ENCODE results near the gene SERPINB1. TPM values are rescaled to one million over a fixed set of nuclear protein-coding genes. Genes with fewer than 3 reads are reported as not detected.
"Not testable (repeated sequence)": the region's sequence is repeated elsewhere in the genome, so short reads cannot be mapped to it uniquely, and the experiment has no call there.

The SERPINB1 gene
- total RNA-seq, 2 donors from 2014 or later = 135 to 173 TPM

DNA sequence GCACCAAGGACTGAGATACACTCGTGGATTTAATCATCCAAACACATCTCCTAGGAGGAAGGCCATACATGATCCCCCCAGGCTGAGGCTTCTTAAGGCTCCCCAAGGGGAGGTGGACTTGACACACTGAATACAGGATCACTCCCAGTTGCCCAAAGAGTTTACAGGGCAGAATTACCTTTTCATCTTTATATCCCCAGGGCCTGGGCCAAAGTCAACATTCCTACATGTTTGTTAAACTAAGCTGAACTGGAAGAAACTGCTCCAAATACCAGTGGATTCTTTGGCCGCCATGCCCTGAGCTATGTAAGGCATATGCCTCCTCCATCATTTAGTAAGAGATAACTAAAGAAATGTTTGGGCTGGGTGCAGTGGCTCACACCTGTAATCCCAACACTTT, 22.2 kb upstream of the SERPINB1 start:
- Histone ChIP-seq H3K9ac (ENCODE audit: low read depth in 2 of 2, low read length in 2 of 2) (no peak overlapping the region), H3K27me3 (no peaks in the 10 kb centered on the region), H3K9me3 (no peaks in the 10 kb centered on the region), H3K4me1 (no peaks in the 10 kb centered on the region), H3K27ac (no peak overlapping the region), H3K36me3 (no peaks in the 10 kb centered on the region), H3K4me3 (no peak overlapping the region)
- intact Hi-C loops (cut with DNase I) = no loop called here
- no peak for DNase-seq
- TF ChIP-seq, protein P1, sequence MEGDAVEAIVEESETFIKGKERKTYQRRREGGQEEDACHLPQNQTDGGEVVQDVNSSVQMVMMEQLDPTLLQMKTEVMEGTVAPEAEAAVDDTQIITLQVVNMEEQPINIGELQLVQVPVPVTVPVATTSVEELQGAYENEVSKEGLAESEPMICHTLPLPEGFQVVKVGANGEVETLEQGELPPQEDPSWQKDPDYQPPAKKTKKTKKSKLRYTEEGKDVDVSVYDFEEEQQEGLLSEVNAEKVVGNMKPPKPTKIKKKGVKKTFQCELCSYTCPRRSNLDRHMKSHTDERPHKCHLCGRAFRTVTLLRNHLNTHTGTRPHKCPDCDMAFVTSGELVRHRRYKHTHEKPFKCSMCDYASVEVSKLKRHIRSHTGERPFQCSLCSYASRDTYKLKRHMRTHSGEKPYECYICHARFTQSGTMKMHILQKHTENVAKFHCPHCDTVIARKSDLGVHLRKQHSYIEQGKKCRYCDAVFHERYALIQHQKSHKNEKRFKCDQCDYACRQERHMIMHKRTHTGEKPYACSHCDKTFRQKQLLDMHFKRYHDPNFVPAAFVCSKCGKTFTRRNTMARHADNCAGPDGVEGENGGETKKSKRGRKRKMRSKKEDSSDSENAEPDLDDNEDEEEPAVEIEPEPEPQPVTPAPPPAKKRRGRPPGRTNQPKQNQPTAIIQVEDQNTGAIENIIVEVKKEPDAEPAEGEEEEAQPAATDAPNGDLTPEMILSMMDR (IDR thresholded peaks at IDR 0.05) = no peak

DNA sequence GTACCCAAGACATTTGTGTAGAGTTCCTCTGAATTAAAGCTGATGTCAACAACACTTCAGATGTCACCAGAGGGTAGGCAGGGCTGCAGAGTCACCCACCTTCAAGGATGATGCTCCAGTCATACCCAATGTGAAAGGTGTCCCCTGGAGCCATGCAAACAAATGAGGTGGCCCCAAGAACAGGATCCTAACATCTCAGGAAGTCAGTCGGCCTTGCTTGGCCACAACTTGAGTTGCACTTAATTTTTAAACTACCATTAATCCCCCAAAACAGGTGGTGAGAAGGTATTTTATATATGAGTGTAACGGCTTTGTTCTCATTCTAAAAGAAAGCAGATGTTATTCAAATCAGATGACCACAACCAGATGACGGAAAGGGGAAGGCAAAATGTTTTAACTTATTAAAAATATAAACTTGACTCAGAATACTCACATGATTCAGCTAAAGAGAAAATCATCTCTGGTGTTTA, 21.1 kb upstream of the SERPINB1 start:
- TF ChIP-seq, protein P1 (IDR thresholded peaks at IDR 0.05) = no peak
- intact Hi-C loops (cut with DNase I) = no loop called here
- Histone ChIP-seq H3K9ac (ENCODE audit: low read depth in 2 of 2, low read length in 2 of 2) (no peak overlapping the region), H3K9me3 (no peaks in the 10 kb centered on the region), H3K36me3 (no peaks in the 10 kb centered on the region), H3K4me3 (no peak overlapping the region), H3K27ac (no peak overlapping the region), H3K27me3 (no peaks in the 10 kb centered on the region), H3K4me1 (no peaks in the 10 kb centered on the region)
- DNase-seq = peak; percentile 14

DNA sequence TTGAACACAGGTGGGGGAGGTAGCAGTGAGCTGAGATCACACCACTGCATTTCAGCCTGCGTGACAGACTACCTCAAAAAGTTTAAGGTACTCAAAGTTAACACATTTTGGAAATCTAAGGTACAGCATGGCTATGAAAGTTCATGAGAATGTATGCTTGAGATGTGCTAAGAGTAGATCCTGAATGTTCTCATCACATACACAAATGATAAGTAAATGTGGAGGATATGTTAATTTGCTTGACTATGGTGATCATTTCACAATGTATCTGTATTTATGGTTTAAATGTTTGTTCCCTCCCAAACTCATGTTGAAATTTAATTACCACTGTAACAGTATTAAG, 20.1 kb upstream of the SERPINB1 start:
- TF ChIP-seq, protein P1 (IDR thresholded peaks at IDR 0.05) = no peak
- no peaks in the 10 kb centered on the region for H3K9me3 ChIP-seq
- H3K4me1 ChIP-seq = no peaks in the 10 kb centered on the region
- no peak for DNase-seq
- no peak overlapping the region for H3K4me3 ChIP-seq
- no peak overlapping the region for H3K27ac ChIP-seq
- no peak overlapping the region for H3K9ac ChIP-seq (ENCODE audit: low read depth in 2 of 2, low read length in 2 of 2)
- H3K36me3 ChIP-seq = no peaks in the 10 kb centered on the region
- intact Hi-C loops (cut with DNase I) = no loop called here
- no peaks in the 10 kb centered on the region for H3K27me3 ChIP-seq

DNA sequence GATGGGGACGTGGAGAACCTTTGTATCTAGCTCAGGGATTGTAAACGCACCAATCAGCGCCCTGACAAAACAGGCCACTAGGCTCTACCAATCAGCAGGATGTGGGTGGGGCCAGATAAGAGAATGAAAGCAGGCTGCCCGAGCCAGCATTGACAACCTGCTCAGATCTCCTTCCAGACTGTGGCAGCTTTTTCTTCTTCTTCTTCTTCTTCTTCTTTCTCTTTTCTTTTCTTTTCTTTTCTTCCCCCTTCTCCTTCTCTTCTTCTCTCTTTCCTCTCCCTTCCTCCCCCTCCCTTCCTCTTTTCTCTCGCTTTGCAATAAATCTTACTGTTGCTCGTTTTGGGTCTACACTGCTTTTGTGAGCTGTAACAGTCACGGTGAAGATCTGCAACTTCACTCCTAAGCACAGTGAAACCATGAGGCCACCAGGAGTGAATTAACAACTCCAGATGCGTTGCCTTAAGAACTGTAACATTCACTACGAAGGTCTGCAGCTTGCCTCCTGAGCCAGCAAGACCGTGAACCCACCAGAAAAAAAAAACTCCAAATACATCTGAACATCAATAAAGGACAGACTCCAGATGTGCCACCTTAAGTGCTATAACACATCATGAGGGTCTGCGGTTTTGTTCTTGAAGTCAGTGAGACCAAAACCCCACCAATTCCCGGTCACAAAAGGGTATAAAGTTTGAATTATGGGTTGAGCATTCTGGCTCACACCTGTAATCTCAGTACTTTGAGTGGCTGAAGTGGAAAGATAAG, 19.6 kb upstream of the SERPINB1 start:
- TF ChIP-seq, protein P1 (IDR thresholded peaks at IDR 0.05) = no peak
- Histone ChIP-seq H3K36me3 (no peaks in the 10 kb centered on the region), H3K27ac (no peak overlapping the region), H3K9me3 (no peaks in the 10 kb centered on the region), H3K9ac (ENCODE audit: low read depth in 2 of 2, low read length in 2 of 2) (no peak overlapping the region), H3K27me3 (no peaks in the 10 kb centered on the region), H3K4me1 (no peaks in the 10 kb centered on the region), H3K4me3 (no peak overlapping the region)
- DNase-seq = no peak
- intact Hi-C loops (cut with DNase I) = no loop called here

DNA sequence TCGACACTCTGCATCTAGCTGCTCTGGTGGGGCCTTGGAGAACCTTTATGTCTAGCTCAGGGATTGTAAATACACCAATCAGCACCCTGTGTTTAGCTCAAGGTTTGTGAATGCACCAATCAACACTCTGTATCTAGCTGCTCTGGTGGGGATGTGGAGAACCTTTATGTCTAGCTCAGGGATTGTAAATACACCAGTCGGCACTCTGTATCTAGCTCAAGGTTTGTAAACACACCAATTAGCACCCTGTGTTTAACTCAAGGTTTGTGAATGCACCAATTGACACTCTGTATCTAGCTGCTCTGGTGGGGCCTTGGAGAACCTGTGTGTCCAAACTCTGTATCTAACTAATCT, 19.0 kb upstream of the SERPINB1 start:
- H3K4me3 ChIP-seq; H3K4me1 ChIP-seq; H3K36me3 ChIP-seq; intact Hi-C loops (cut with DNase I); H3K27ac ChIP-seq; H3K27me3 ChIP-seq; H3K9me3 ChIP-seq; DNase-seq; H3K9ac ChIP-seq (ENCODE audit: low read depth in 2 of 2, low read length in 2 of 2): not testable (repeated sequence)

DNA sequence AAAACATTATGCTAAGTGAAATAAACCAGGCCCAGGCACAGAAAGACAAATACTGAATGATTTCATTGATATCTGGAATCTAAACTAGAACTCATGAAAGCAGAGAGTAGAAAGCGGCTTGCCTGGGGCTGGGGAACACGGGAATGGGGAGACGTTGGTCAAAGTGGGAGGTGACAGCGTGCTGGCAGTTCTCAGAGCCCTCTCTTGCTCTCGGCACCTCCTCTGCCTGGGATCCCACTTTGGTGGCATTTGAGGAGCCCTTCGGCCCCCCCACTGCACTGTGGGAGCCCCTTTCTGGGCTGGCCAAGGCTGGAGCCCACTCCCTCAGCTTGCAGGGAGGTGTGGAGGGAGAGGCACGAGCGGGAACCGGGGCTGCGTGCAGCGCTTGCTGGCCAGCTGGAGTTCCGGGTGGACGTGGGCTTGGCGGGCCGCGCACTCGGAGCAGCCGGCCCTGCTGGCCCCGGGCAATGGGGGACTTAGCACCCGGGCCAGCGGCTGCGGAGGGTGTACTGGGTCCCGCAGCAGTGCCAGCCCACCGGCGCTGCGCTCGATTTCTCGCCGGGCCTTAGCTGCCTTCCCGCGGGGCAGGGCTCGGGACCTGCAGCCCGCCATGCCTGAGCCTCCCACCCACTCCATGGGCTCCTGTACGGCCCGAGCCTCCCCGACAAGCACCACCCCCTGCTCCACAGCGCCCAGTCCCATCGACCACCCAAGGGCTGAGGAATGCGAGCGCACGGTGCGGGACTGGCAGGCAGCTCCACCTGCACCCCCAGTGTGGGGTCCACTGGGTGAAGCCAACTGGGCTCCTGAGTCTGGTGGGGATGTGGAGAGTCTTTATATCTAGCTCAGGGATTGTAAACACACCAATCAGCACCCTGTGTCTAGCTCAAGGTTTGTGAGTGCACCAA, 18.4 kb upstream of the SERPINB1 start:
- H3K27ac ChIP-seq = not testable (repeated sequence)
- peak; percentile 11 for DNase-seq

More for the DNA sequence above, 18.4 kb upstream of the SERPINB1 start:
- H3K9ac ChIP-seq (ENCODE audit: low read depth in 2 of 2, low read length in 2 of 2); H3K4me3 ChIP-seq; H3K4me1 ChIP-seq; H3K9me3 ChIP-seq; H3K27me3 ChIP-seq; H3K36me3 ChIP-seq; intact Hi-C loops (cut with DNase I): not testable (repeated sequence)
